Activated B cell treated with CpG ODN at 0.5 μM for 24 hours (primary cell): ENCODE measurements around the gene MMP28. TPM values are rescaled to one million over a fixed set of nuclear protein-coding genes. Genes with fewer than 3 reads are reported as not detected.

Source experiments
- ATAC-seq: fragments of 200-7000 bp; cut with Tn5 transposase; one replicate; pipeline ENCODE4 v1.10.0; 2021; ENCODE audit warnings: low read depth, mild to moderate bottlenecking, moderate library complexity
- CTCF ChIA-PET: fragments of 350-600 bp; sonication (Branson Sonifier 250); formaldehyde crosslinking; loops from one replicate; lab custom pipeline; 2021; ENCODE audit warnings: antibody characterized with exemption; lab: Charles Lee
- POLR2A ChIA-PET: fragments of 350-600 bp; sonication (Branson Sonifier 250); formaldehyde crosslinking; loops from one replicate; lab custom pipeline; 2021; ENCODE audit warnings: antibody characterized with exemption; lab: Charles Lee
- DNase-seq: peaks from one replicate; pipeline ENCODE4 v3.0.0; 2022
- H3K27ac Mint-ChIP-seq: one replicate; pipeline ENCODE4 v1.8.0; 2020; ENCODE audit warnings: mixed read lengths
- H3K27me3 Mint-ChIP-seq: one replicate; pipeline ENCODE4 v1.8.0; 2021; ENCODE audit warnings: mixed read lengths
- H3K36me3 Mint-ChIP-seq: one replicate; pipeline ENCODE4 v1.8.0; 2021; ENCODE audit warnings: low read depth, mixed read lengths
- H3K4me1 Mint-ChIP-seq: one replicate; pipeline ENCODE4 v1.8.0; 2021; ENCODE audit warnings: mixed read lengths
- H3K4me3 Mint-ChIP-seq: one replicate; pipeline ENCODE4 v1.8.0; 2020; ENCODE audit warnings: mild to moderate bottlenecking, mixed read lengths
- H3K9me3 Mint-ChIP-seq: one replicate; pipeline ENCODE4 v1.8.0; 2020; ENCODE audit warnings: mixed read lengths
- intact Hi-C: fragments of 100-400 bp; cut with micrococcal nuclease; formaldehyde crosslinking; loops from one replicate; pipeline ENCODE4 v1.15.1; 2024
- total RNA-seq: library from RNA; stranded (reverse); gene quantifications from 2 replicates; pipeline ENCODE4 v1.2.3, GENCODE V29; 2022
- TF ChIP-seq, protein P1 (sequence below): fragments of 200-600 bp; IDR thresholded peaks from one replicate; pipeline ENCODE4 v1.8.0; 2022; ENCODE audit warnings: antibody characterized with exemption, mild to moderate bottlenecking

MMP28 gene
- total RNA-seq, 1 donor from 2014 or later: not detected

DNA sequence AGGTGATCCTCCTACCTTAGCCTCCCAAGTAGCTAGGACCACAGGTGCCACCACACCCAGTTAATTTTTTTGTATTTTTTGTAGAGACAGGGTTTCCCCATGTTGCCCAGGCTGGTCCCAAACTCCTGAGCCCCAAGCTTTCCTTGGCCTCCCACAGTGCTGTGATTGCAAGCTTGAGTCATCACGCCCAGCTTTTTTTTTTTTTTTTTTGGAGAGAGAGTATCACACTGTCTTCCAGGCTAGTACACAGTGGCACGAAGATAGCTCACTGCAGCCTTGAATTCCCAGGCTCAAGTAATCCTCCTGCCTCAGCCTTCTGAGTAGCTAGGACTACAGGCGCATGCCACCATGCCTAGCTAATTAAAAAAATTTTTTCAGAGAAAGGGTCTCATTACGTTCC is 46.1 kb upstream of the MMP28 start:
- DNase-seq: no peak
- H3K36me3 Mint-ChIP-seq: peaks cover 82% of the 10 kb centered on the region
- H3K27me3 Mint-ChIP-seq: no peaks in the 10 kb centered on the region
- no peaks in the 10 kb centered on the region for H3K9me3 Mint-ChIP-seq
- ChIA-PET POLR2A (interaction anchor here (1.1 kb wide), 1 partner anchor 32 kb away, joined by 3 read pairs; the partner anchor contains the start of gene TAF15), CTCF (no interaction called here)
- no peak for ATAC-seq
- no peaks in the 10 kb centered on the region for H3K4me1 Mint-ChIP-seq
- TF ChIP-seq, protein P1, sequence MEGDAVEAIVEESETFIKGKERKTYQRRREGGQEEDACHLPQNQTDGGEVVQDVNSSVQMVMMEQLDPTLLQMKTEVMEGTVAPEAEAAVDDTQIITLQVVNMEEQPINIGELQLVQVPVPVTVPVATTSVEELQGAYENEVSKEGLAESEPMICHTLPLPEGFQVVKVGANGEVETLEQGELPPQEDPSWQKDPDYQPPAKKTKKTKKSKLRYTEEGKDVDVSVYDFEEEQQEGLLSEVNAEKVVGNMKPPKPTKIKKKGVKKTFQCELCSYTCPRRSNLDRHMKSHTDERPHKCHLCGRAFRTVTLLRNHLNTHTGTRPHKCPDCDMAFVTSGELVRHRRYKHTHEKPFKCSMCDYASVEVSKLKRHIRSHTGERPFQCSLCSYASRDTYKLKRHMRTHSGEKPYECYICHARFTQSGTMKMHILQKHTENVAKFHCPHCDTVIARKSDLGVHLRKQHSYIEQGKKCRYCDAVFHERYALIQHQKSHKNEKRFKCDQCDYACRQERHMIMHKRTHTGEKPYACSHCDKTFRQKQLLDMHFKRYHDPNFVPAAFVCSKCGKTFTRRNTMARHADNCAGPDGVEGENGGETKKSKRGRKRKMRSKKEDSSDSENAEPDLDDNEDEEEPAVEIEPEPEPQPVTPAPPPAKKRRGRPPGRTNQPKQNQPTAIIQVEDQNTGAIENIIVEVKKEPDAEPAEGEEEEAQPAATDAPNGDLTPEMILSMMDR: no peak
- intact Hi-C loops: no loop called here
- peak overlapping the region; percentile 7 for H3K27ac Mint-ChIP-seq
- H3K4me3 Mint-ChIP-seq: no peak overlapping the region

DNA sequence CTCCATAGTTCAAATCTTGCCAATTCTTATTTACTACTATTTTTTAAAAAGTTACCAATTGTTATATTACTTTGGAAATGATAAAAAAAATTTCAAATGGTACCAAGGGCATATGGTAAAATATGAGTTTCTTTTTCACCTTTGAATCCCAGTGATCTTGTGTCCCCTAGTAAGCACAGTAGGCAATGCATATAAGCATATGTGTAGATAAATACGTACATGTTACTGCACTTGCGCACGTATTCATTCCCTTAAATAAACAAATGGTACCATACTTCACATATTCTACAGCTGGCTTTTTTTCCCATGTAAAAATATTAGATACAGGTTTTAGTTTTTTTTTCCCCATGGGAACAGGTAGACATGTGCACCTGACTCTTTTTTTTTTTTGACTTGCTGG is 45.7 kb upstream of the MMP28 start:
- H3K36me3 Mint-ChIP-seq: peaks cover 82% of the 10 kb centered on the region
- no peaks in the 10 kb centered on the region for H3K9me3 Mint-ChIP-seq
- TF ChIP-seq, protein P1: no peak
- DNase-seq: no peak
- intact Hi-C loops: no loop called here
- POLR2A ChIA-PET: no interaction called here
- no peak for ATAC-seq
- CTCF ChIA-PET: no interaction called here
- no peak overlapping the region for H3K27ac Mint-ChIP-seq
- no peak overlapping the region for H3K4me3 Mint-ChIP-seq
- no peaks in the 10 kb centered on the region for H3K4me1 Mint-ChIP-seq
- no peaks in the 10 kb centered on the region for H3K27me3 Mint-ChIP-seq

DNA sequence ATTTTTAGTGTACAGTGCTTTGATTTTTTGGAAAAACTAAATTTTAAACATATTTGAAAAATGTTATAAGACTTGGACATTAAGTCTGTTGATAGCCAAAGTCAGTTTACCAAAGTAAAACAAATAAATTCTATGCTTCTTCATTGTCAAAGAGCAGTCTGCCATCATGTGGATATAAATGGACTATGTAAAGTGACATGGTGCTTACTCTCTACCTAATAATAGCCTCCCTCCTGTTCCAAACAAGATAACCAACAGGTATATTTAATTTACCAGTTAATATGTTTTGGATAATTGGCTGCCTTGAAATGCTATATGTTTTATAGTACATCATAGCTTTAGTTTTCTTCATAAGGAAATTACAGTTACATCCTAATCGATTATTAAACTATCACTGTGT is 29.8 kb upstream of the MMP28 start:
- Mint-ChIP-seq H3K36me3 (peaks cover 74% of the 10 kb centered on the region), H3K4me3 (no peak overlapping the region)

DNA sequence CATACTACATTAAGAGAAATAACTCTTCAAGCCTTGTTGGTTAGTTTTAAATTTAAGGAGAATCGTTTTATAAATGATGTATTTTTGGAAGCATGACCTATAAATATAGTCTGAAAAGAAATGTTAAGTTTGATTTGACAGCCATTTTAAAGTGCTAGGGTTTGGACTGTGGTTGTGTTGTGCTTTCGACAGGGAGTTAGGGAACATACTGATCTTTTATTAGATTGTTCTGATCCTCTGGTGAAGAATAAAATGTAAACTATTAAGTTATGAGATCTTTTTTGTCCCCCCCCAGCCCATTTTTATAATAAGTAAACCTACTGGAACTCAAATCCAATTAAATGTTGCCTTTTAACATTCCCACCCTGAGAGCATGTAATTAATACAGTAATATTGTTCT is 25.9 kb upstream of the MMP28 start:
- Mint-ChIP-seq H3K9me3 (no peaks in the 10 kb centered on the region), H3K27ac (no peak overlapping the region), H3K27me3 (no peaks in the 10 kb centered on the region), H3K4me1 (peaks cover 10% of the 10 kb centered on the region), H3K4me3 (no peak overlapping the region), H3K36me3 (peaks cover 74% of the 10 kb centered on the region)
- intact Hi-C loops: no loop called here
- no peak for ATAC-seq
- ChIA-PET CTCF (no interaction called here), POLR2A (no interaction called here)
- no peak for DNase-seq
- TF ChIP-seq, protein P1: no peak

More for the DNA sequence above, 29.8 kb upstream of the MMP28 start:
- intact Hi-C loops: no loop called here
- POLR2A ChIA-PET: no interaction called here
- CTCF ChIA-PET: no interaction called here
- TF ChIP-seq, protein P1: no peak
- Mint-ChIP-seq H3K27me3 (no peaks in the 10 kb centered on the region), H3K4me1 (no peaks in the 10 kb centered on the region), H3K9me3 (no peaks in the 10 kb centered on the region), H3K27ac (no peak overlapping the region)
- ATAC-seq (no peak), DNase-seq (no peak)

DNA sequence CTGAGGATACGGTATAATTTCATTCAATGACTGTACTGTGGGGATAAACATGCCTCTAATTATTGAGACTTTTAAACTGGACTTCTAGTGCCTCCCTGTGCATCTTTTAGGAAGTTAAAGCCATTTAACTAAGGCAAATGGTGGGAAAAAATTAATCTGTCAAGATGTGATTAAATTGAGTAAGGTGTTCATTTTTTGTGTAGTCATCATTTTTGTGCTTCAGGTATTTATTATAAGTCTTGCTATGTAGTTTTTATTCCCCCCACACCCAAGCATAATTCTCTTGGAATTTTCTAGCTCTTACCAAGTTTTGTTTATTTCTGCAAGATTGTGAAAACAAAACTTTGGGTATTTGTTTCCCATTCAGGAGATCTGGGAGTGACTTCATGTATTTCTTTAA is 24.0 kb upstream of the MMP28 start:
- H3K27me3 Mint-ChIP-seq: no peaks in the 10 kb centered on the region
- POLR2A ChIA-PET: interaction anchor here (2.5 kb wide), 1 partner anchor 10 kb away, joined by 8 read pairs; the partner anchor contains the start of gene TAF15
- intact Hi-C loops: no loop called here

More for the DNA sequence above, 24.0 kb upstream of the MMP28 start:
- no peak overlapping the region for H3K4me3 Mint-ChIP-seq
- no peak for ATAC-seq
- CTCF ChIA-PET: interaction anchor here (2.5 kb wide), 1 partner anchor 55 kb away, joined by 9 read pairs; no protein-coding TSS in a partner anchor
- DNase-seq: no peak
- peaks cover 26% of the 10 kb centered on the region for H3K4me1 Mint-ChIP-seq
- TF ChIP-seq, protein P1: no peak
- peaks cover 72% of the 10 kb centered on the region for H3K36me3 Mint-ChIP-seq
- H3K27ac Mint-ChIP-seq: no peak overlapping the region
- H3K9me3 Mint-ChIP-seq: no peaks in the 10 kb centered on the region
